ENCODE results near the gene RSBN1L.

RSBN1L gene

DNA sequence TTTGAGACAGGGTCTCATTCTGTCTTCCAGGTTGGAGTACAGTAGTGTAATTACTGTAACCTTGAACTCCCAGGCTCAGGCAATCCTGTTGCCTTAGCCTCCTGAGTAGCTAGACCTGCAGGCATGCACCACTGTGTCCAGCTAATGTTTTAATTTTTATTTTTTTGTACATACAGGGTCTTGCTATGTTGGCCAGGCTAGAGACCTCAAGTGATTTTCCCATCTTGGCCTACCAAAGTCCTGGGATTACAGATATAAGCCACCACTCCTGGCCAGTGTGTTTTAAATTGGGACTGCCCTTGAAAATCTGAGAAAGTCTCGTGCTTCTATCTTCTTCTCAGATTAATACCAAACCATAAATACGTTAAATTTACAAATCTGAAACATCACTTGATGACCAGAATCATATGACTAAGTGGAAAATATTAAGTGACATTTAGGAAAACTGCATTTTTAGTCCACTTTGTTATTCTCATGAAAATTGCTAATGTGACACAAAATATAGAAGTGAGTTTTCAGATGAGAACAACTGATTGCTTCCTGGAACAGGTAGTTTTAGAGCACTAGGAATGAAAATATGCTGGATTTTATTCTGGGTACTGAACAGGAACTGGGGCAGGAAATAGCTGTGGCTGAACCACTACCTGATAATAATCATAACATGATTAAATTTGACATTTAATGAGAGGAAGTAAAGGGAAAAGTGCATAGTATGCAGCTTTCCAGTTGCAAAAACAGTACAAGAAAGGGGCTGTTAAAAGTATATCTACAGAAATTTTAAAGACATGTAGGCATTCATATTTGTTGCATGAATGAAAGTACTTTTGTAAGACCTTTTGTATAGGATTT is 106.5 kb downstream of the RSBN1L start:
- DNase-seq, result no peak

DNA sequence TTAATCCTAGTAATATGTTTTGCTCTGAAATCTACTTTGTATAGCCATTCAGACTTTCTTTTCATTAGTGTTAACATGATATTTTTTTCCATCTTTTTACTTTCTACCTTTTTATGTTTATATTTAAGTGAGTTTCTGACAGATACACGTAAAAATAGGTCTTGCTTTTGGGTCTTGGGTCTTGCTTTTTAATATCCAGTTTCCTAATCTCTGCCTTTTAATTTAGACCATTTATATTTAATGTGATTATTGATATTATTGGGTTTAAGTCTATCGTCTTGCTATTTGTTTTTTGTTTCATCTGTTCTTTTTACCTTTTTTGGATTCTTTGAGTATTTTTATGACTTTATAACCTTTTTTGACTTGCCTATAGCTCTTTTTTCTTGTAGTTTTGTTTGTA is 110.2 kb downstream of the RSBN1L start:
- no peak for DNase-seq

DNA sequence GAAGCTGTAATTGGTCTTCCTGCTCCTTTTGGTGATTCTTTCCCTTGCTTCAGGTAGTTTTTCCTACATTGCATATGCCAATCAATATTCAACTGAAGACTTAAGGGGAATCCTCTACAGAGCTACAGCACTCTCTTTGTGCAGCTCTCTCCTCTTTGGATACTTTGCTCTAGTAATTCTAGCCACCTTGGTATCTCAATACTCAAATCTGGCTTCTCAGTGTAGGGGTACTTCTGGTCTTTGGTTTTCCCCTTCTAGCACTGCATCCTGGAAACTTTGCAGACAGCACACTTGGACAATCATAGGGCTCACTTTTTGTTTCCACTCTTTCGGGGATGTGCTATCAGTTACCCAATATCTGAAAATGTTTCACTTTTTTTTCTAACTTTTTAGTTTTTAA is 112.3 kb downstream of the RSBN1L start:
- no peak for DNase-seq

DNA sequence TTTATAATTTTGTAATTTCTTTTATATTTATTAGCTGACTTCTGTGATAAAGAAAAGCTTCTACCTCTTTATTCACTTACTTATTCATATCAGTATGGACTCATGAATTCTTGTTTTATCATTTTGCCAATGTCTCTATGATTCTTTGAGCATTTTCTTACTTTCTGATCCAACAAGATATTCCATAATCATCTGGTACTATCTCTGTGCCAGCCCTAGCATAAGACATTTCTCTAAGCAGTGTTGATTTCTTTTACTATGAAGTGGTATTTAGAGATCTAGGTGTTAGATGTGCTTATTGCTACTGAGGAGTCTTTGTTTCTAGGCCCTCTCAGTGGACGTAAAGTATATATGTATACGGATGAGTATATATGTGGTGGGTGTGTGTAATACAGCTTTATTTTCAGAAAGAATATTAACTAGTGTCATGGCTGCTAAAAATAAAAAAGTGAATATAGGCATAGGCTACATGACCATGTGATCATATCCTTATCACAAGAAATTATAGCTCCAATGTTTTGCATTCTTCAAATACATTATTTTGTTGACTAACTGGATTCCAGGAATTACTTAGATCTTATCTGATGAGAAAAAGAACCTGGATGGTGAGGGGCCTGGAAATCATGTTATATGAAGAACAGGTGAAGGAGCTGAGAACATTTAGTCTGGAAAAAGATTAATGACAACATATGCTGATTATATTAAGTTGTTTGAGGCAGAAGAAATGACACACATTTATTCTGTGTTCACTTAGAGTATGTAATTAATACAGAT is 115.4 kb downstream of the RSBN1L start:
- DNase-seq, result no peak

GRCh38 chr7:77812290-77812685 is 116.0 kb downstream of the RSBN1L start:
- DNase-seq, result no peak

DNA sequence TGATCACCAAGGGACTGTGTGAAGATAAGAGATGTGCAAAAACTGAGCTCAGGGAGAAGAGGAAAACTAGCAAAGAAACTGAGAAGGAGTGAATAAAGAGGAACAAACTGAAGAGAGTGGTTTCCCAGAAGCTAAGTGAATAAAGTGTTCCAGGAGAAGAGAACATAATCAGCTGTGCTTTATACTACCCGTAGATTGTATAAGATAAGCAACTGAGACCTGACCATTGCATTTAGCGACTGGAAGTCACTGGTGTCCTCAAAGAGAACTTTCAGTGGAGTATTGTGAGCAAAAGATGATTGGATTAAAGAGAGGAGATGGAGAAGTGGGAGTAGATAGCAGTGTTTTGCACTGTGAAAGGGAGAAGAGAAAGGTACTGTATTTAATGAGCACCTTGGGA is 116.9 kb downstream of the RSBN1L start:
- no peak for DNase-seq

DNA sequence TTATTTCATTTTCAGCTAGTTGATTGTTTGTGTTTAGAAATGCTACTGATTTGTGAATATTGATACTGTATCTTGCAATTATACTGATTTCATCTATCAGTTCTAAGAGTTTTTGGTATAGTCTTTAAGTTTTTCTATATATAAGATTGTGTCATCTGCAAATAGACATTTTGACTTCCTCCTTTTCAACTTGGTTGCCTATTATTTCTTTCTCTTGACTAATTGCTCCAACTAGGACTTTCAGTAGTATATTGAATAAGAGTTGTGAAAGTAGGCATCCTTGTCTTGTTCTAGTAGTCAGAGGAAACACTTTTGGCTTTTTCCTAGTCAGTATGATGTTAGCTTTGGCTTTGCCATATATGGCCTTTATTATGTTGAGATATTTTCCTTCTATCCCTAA is 122.8 kb downstream of the RSBN1L start:
- DNase-seq, result no peak

- no peak for DNase-seq
These were observed 124.7 kb downstream of the RSBN1L start for GRCh38 chr7:77820967-77821366.

- DNase-seq, result no peak
These were observed 126.0 kb downstream of the RSBN1L start for GRCh38 chr7:77822269-77822668.

- DNase-seq, result no peak
These were observed 127.5 kb downstream of the RSBN1L start for GRCh38 chr7:77823787-77824186.

DNA sequence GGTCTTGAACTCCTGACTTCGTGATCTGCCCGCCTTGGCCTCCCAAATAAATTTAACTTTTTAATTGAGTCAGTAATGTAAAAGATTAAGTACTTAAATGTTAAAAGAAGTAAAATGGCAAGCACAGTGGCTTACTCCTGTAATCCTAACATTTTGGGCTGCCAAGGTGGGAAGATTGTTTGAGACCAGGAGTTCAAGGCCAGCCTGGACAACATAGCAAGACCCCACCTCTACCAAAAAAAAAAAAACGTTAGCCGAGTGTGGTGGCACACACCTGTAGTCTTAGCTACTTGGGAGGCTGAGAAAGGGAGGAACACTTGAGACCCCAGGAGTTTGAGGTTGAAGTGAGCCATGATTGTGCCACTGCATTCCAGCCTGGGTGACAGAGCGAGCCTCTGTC is 128.4 kb downstream of the RSBN1L start:
- no peak for DNase-seq

- DNase-seq, result no peak
These were observed 128.9 kb downstream of the RSBN1L start for GRCh38 chr7:77825131-77825530.

GRCh38 chr7:77826300-77826699 is 130.0 kb downstream of the RSBN1L start:
- no peak for DNase-seq

GRCh38 chr7:77827999-77828398 is 131.7 kb downstream of the RSBN1L start:
- DNase-seq, result no peak

DNA sequence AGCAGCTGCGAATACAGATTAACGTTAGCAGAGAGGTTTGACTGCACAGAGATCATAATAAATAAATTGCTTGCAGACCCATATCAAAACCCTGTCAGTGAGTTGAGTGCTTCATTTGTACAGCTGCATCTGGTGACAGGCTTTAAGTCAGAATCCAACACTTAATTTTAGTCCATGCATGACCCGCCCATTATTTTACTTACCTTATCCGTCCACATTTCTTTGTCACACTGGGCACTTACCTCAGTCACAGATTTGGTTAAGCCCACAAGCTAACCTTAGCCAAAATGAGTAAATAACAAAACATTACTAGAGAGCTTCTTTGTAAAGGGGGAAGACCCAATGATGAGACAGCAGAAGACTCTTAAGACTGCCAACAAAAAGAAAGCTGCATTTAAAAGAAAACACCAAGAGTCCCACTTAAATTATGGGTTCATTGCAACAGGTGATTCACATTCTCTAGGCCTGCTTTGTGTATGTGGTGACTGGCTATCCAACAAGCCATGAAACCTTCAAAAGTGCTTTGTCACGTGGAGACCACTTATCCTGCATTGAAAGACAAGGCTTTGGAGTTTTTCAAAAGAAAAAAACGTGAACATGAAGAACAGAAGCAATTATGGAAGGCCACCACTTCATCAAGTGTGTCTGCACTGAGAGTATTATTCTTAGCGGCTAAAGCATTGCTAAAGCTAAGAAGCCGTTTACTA is 134.5 kb downstream of the RSBN1L start:
- DNase-seq, result no peak

DNA sequence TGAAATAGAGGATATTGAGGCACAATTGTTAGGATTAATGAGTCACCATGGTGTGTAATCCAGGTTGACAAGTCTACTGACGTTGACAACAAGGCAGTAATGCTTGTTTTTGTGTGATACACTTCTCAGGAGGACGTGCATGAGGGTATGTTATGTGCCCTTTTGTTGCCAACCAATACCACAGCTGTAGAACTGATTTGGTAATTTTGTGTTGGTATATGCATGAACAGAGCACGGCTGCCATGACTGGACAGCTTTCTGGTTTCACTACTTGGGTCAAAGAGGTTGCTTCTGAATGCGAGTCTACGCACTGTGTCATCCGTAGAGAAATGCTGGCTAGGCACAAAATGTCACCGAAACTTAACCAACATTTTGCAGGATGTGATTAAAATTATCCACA is 135.2 kb downstream of the RSBN1L start:
- DNase-seq, result no peak

DNA sequence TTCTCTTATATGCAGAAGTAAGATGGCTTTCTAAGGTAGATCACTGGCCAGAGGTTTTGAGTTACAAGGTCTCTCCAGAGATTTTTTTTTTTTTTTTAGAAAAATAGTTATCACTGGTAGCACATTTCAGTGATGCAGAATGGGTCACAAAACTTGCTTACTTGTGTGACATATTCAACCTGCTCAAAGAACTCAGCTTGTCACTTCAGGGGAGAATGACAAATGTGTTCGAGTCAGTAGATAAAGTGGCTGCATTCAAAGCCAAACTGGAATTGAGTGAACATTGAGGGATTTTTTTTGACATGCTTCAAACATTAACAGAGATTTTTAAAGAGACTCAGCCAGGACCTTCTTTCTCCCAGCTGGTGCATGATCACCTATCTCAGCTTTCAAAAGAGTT is 135.7 kb downstream of the RSBN1L start:
- DNase-seq, result no peak
